Activated CD8-positive, alpha-beta T cell treated with anti-CD3 and anti-CD28 coated beads for 36 hours (primary cell): ENCODE measurements around the gene CMA1. TPM values are rescaled to one million over a fixed set of nuclear protein-coding genes. Genes with fewer than 3 reads are reported as not detected.
A peak's percentile ranks its signal among the peaks of the same experiment; 100 is the strongest.

Experiments
- ATAC-seq: fragments of 200-7000 bp; cut with Tn5 transposase; one replicate; pipeline ENCODE4 v1.10.0; 2021; ENCODE audit warnings: mild to moderate bottlenecking, moderate library complexity
- CTCF ChIA-PET: fragments of 350-600 bp; sonication (Branson Sonifier 250); formaldehyde crosslinking; loops from one replicate; lab custom pipeline; 2021; ENCODE audit warnings: antibody characterized with exemption; lab: Charles Lee
- POLR2A ChIA-PET: fragments of 350-600 bp; sonication (Branson Sonifier 250); formaldehyde crosslinking; loops from one replicate; lab custom pipeline; 2021; ENCODE audit warnings: antibody characterized with exemption; lab: Charles Lee
- DNase-seq: peaks from one replicate; pipeline ENCODE4 v3.0.0-alpha.2; 2020
- H3K27ac Mint-ChIP-seq: one replicate; pipeline ENCODE4 v1.8.0; 2021; ENCODE audit warnings: mild to moderate bottlenecking, mixed read lengths
- H3K27me3 Mint-ChIP-seq: one replicate; pipeline ENCODE4 v1.8.0; 2021; ENCODE audit warnings: mixed read lengths
- H3K36me3 Mint-ChIP-seq: one replicate; pipeline ENCODE4 v1.8.0; 2021; ENCODE audit warnings: low read depth, mixed read lengths
- H3K4me1 Mint-ChIP-seq: one replicate; pipeline ENCODE4 v1.8.0; 2021; ENCODE audit warnings: low read depth, mixed read lengths
- H3K4me3 Mint-ChIP-seq: one replicate; pipeline ENCODE4 v1.8.0; 2021; ENCODE audit warnings: mild to moderate bottlenecking, moderate library complexity, mixed read lengths
- H3K9me3 Mint-ChIP-seq: one replicate; pipeline ENCODE4 v1.8.0; 2021; ENCODE audit warnings: mixed read lengths
- intact Hi-C: fragments of 100-400 bp; cut with micrococcal nuclease; formaldehyde crosslinking; loops from one replicate; pipeline ENCODE4 v1.10.0; 2022
- total RNA-seq, 2 experiments: library from RNA; stranded (reverse); gene quantifications; one replicate each; pipeline ENCODE4 v1.2.3, GENCODE V29; 2021
- TF ChIP-seq, protein P1 (sequence below): fragments of 200-600 bp; IDR thresholded peaks from one replicate; pipeline ENCODE4 v1.8.0; 2022; ENCODE audit warnings: antibody characterized with exemption, mild to moderate bottlenecking

CMA1 gene
- total RNA-seq, 2 experiments from 2014 or later = 0.34 TPM; not detected in 1

- peaks cover 3% of the 10 kb centered on the region for H3K36me3 Mint-ChIP-seq
- TF ChIP-seq, protein P1, sequence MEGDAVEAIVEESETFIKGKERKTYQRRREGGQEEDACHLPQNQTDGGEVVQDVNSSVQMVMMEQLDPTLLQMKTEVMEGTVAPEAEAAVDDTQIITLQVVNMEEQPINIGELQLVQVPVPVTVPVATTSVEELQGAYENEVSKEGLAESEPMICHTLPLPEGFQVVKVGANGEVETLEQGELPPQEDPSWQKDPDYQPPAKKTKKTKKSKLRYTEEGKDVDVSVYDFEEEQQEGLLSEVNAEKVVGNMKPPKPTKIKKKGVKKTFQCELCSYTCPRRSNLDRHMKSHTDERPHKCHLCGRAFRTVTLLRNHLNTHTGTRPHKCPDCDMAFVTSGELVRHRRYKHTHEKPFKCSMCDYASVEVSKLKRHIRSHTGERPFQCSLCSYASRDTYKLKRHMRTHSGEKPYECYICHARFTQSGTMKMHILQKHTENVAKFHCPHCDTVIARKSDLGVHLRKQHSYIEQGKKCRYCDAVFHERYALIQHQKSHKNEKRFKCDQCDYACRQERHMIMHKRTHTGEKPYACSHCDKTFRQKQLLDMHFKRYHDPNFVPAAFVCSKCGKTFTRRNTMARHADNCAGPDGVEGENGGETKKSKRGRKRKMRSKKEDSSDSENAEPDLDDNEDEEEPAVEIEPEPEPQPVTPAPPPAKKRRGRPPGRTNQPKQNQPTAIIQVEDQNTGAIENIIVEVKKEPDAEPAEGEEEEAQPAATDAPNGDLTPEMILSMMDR = no peak
- peak; percentile 39 for ATAC-seq
- no peaks in the 10 kb centered on the region for H3K9me3 Mint-ChIP-seq
- peak; percentile 15 for DNase-seq
- H3K27ac Mint-ChIP-seq = no peak overlapping the region
- no peak overlapping the region for H3K4me3 Mint-ChIP-seq
- POLR2A ChIA-PET = no interaction called here
- CTCF ChIA-PET = interaction anchor here (1.0 kb wide), 1 partner anchor 132 kb away, joined by 3 read pairs; no protein-coding TSS in a partner anchor
- intact Hi-C loops = no loop called here
- H3K4me1 Mint-ChIP-seq = peaks cover 17% of the 10 kb centered on the region
- no peaks in the 10 kb centered on the region for H3K27me3 Mint-ChIP-seq
Measured at GRCh38 chr14:24465368-24465767, 42.7 kb downstream of the CMA1 start.

- CTCF ChIA-PET = interaction anchor here (1.0 kb wide), 1 partner anchor 131 kb away, joined by 3 read pairs; no protein-coding TSS in a partner anchor
- Mint-ChIP-seq H3K9me3 (no peaks in the 10 kb centered on the region), H3K4me1 (peaks cover 17% of the 10 kb centered on the region), H3K36me3 (peaks cover 3% of the 10 kb centered on the region), H3K27me3 (no peaks in the 10 kb centered on the region), H3K27ac (no peak overlapping the region), H3K4me3 (no peak overlapping the region)
- intact Hi-C loops = no loop called here
- POLR2A ChIA-PET = interaction anchor here (0.7 kb wide), 1 partner anchor 22 kb away, joined by 4 read pairs; no protein-coding TSS in a partner anchor
- no peak for DNase-seq
- TF ChIP-seq, protein P1 = no peak
- no peak for ATAC-seq
Measured at GRCh38 chr14:24463884-24464785, 43.9 kb downstream of the CMA1 start.

DNA sequence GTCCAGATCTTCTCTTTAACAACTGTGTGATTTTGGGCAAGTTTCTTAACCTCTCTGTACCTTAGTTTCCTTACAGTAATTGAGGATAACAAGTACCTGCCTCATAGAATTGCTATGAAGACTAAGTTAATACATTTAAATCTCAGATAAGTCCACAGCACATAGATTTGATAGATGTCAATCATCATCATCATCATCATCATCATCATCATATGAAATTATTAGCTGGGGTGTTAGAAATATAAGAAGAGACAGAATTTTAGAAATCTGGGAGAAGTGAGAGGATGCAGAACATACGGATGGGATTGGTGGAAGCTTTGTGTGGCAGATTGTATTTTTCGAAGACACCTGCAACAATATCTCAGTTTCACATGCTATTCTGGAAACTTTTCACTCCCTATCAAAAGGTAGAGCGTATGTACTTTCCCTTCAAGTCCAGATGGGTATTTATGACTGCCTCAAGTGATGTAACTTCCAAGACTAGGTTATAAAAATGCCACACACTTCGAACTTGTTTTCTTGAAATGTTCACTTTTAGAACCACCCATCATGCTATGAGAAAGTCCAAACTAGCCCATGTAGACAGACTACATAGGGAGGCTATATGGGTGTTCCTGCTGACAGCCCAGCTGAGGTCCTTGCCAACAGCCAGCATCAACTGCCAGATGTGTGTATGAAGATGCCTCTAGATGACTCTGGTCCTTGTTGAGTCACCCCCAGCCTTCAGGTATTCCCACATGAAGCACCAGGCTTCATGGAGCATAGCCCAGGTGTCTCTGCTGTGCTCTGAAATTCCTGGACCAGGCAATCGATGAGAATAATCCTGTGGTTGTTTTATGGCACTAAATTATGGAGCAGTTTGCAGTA is 44.8 kb downstream of the CMA1 start:
- TF ChIP-seq, protein P1 = no peak
- Mint-ChIP-seq H3K27ac (no peak overlapping the region), H3K9me3 (no peaks in the 10 kb centered on the region), H3K4me3 (no peak overlapping the region), H3K27me3 (no peaks in the 10 kb centered on the region), H3K4me1 (peaks cover 17% of the 10 kb centered on the region), H3K36me3 (peaks cover 3% of the 10 kb centered on the region)
- ChIA-PET POLR2A (no interaction called here), CTCF (no interaction called here)
- intact Hi-C loops = no loop called here
- no peak for DNase-seq
- ATAC-seq = no peak

GRCh38 chr14:24461336-24461735 is 46.7 kb downstream of the CMA1 start:
- no peaks in the 10 kb centered on the region for H3K9me3 Mint-ChIP-seq
- DNase-seq (no peak), ATAC-seq (no peak)
- peaks cover 17% of the 10 kb centered on the region for H3K4me1 Mint-ChIP-seq
- H3K36me3 Mint-ChIP-seq = peaks cover 3% of the 10 kb centered on the region
- ChIA-PET CTCF (no interaction called here), POLR2A (no interaction called here)
- H3K27ac Mint-ChIP-seq = no peak overlapping the region
- TF ChIP-seq, protein P1 = no peak
- H3K27me3 Mint-ChIP-seq = no peaks in the 10 kb centered on the region
- H3K4me3 Mint-ChIP-seq = no peak overlapping the region
- intact Hi-C loops = no loop called here
